PC-3 (cell line): ENCODE data around the gene RASSF4.

Experiments
- CTCF ChIP-seq: fragments of 300-600 bp; sonication (generic); conservative IDR thresholded peaks from 2 replicates; pipeline ENCODE4 v1.5.1; 2017; ENCODE audit warnings: antibody characterized with exemption, low read depth, mild to moderate bottlenecking, low read length
- EZH2 ChIP-seq: fragments of 300-600 bp; sonication (generic); IDR thresholded peaks from one replicate; pipeline ENCODE4 v1.6.1; 2017; ENCODE audit warnings: antibody characterized with exemption, mild to moderate bottlenecking, low read length; ENCODE audit not compliant: unreplicated experiment
- EZH2phosphoT487 ChIP-seq: fragments of 300-600 bp; sonication (generic); IDR thresholded peaks from 2 replicates; pipeline ENCODE4 v1.6.1; 2018; ENCODE audit warnings: mild to moderate bottlenecking, antibody characterized with exemption, low read length, borderline replicate concordance

- no peak for TF ChIP-seq CTCF
- no peak for TF ChIP-seq EZH2phosphoT487
- TF ChIP-seq EZH2: no peak
These were observed 13.4 kb upstream of the RASSF4 start for GRCh38 chr10:44946205-44946604.
